A549 treated with ZK216348 at 1 μM for 4 hours (cell line): ENCODE measurements around the gene GPR33. TPM values are rescaled to one million over a fixed set of nuclear protein-coding genes. Genes with fewer than 3 reads are reported as not detected.

Experiments
- total RNA-seq: library from RNA; stranded (reverse); fragments of 200-300 nt; extraction: Qiagen RNA extraction; gene quantifications from 5 replicates; pipeline ENCODE4 v1.2.3, GENCODE V29; 2022; ENCODE audit warnings: low read depth

Gene GPR33
- total RNA-seq: not detected in 5 replicates

GRCh38 chr14:31487886-31488285 lies at the start of gene GPR33:
Gene GPR33 (minus strand): TSS chr14:31488039. CDS start chr14:31483965, 4,074 bp downstream.

DNA sequence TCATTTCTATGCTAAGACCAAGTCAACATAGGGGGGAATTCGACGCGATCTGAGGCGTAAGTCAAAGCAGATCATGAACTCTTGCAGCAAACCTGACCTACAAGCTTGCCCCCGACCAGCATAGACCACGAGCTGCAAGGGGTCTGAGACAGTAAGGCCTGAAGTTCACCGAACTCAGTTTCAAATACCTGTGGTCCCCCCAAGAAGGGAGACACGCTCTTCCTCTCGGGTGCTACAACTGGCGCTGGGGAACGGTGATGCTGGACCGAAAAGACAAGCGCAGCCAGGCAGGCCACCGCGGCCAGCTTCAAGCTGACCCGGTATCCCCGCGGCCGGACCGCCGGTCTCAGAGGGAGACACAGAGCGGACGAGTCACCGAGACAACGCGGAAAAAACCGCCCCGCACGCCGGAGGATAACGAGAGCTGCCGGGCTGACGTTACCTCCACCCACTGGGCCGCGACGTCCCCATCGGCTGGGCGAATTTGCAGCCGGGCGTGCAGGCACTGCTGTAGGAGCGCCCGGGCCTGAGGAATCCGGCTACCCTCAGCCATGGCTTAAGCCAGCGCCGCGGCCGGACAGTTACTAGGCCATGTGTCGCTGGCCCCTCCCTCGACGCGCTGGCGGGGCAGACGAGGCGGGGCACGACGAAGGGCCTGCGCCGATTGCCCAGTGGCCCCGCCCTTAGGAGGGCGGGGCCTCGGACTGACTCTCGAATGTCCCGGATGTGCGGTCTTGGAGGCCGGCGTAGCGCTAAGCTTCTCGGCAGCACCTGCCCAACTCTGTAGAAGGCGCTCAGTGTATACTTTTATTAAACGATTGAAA lies 30.8 kb downstream of the GPR33 start, which contains the start of gene DTD2:
TSS of gene DTD2 (minus strand) at position 666 of the 824 bp plus-strand sequence. CDS start at position 553, 113 bp downstream.

Other genes with a start within 250 kb of the GPR33 start
- 13.8 to 24.4 TPM (median 19.5 TPM) in 5 replicates for gene HEATR5A, start 67.5 kb downstream of the GPR33 start, total RNA-seq
- gene DTD2, start 30.5 kb downstream of the GPR33 start, total RNA-seq: 13.1 to 23.9 TPM (median 16.1 TPM) in 5 replicates
- gene NUBPL, start 73.4 kb upstream of the GPR33 start, total RNA-seq: 6.6 to 10.3 TPM (median 8.1 TPM) in 5 replicates